Astrocyte of the hippocampus (primary cell): Measurements from ENCODE around the gene OR2A2.
"Not testable (repeated sequence)": the region's sequence is repeated elsewhere in the genome, so short reads cannot be mapped to it uniquely, and the experiment has no call there.

Experiments
- DNase-seq: peaks from one replicate; pipeline ENCODE4 v3.0.0; 2011; ENCODE audit warnings: low read depth, low spot score

OR2A2 gene

GRCh38 chr7:144109283-144109682 is at the start of gene OR2A2:
Gene OR2A2 (plus strand): TSS chr7:144109583. CDS start chr7:144109583, 0 bp downstream.
- no peak for DNase-seq

- no peak for DNase-seq
Observed at GRCh38 chr7:144063710-144064109, 45.7 kb upstream of the OR2A2 start.

- DNase-seq = no peak
Observed at GRCh38 chr7:144069511-144069910, 39.9 kb upstream of the OR2A2 start, which contains the start of gene OR2A25. Gene OR2A25 (plus strand): TSS chr7:144069811. CDS start chr7:144074220, 4,409 bp downstream.

- DNase-seq = no peak
Observed at GRCh38 chr7:144069953-144070352, 39.4 kb upstream of the OR2A2 start.

GRCh38 chr7:144074374-144074773 is 35.0 kb upstream of the OR2A2 start:
- no peak for DNase-seq

GRCh38 chr7:144085978-144086377 is 23.4 kb upstream of the OR2A2 start, which contains the start of gene OR2A12:
Gene OR2A12 (plus strand): TSS chr7:144086278. CDS start chr7:144095108, 8,830 bp downstream.
- DNase-seq = no peak

GRCh38 chr7:144086730-144087129 is 22.7 kb upstream of the OR2A2 start:
- no peak for DNase-seq

GRCh38 chr7:144087230-144087629 is 22.2 kb upstream of the OR2A2 start:
- DNase-seq = no peak

- DNase-seq = no peak
Observed at GRCh38 chr7:144090667-144091066, 18.7 kb upstream of the OR2A2 start.

- no peak for DNase-seq
Observed at GRCh38 chr7:144098776-144099175, 10.6 kb upstream of the OR2A2 start.

- DNase-seq = no peak
Observed at GRCh38 chr7:144100607-144101006, 8.8 kb upstream of the OR2A2 start.

- DNase-seq = no peak
Observed at GRCh38 chr7:144102041-144102440, 7.3 kb upstream of the OR2A2 start.

- no peak for DNase-seq
Observed at GRCh38 chr7:144105211-144105610, 4.2 kb upstream of the OR2A2 start.

- DNase-seq = no peak
Observed at GRCh38 chr7:144110272-144110671, 889 bp downstream of the OR2A2 start.

- DNase-seq = no peak
Observed at GRCh38 chr7:144113651-144114050, 4.3 kb downstream of the OR2A2 start.

GRCh38 chr7:144118341-144118740 is 9.0 kb downstream of the OR2A2 start:
- DNase-seq = no peak

- no peak for DNase-seq
Observed at GRCh38 chr7:144122876-144123275, 13.5 kb downstream of the OR2A2 start, which contains the start of gene OR2A14. Gene OR2A14 (plus strand): TSS chr7:144123176. CDS start chr7:144129113, 5,937 bp downstream.

GRCh38 chr7:144127714-144128334 is 18.4 kb downstream of the OR2A2 start:
- DNase-seq = peak; percentile 85

GRCh38 chr7:144129601-144130000 is 20.2 kb downstream of the OR2A2 start:
- not testable (repeated sequence) for DNase-seq

GRCh38 chr7:144130730-144131129 is 21.3 kb downstream of the OR2A2 start:
- no peak for DNase-seq

- no peak for DNase-seq
Observed at GRCh38 chr7:144132262-144132661, 22.9 kb downstream of the OR2A2 start.

- DNase-seq = no peak
Observed at GRCh38 chr7:144133307-144133706, 23.9 kb downstream of the OR2A2 start.

GRCh38 chr7:144134116-144134515 is 24.7 kb downstream of the OR2A2 start:
- no peak for DNase-seq

- DNase-seq = no peak
Observed at GRCh38 chr7:144137501-144137900, 28.1 kb downstream of the OR2A2 start.
